Measurements from ENCODE around the gene TMEM131. TPM values are rescaled to one million over a fixed set of nuclear protein-coding genes. Genes with fewer than 3 reads are reported as not detected.
"Not testable (repeated sequence)": the region's sequence is repeated elsewhere in the genome, so short reads cannot be mapped to it uniquely, and the experiment has no call there.

Gene TMEM131
- total RNA-seq, 1 donor, result 30.0 TPM

- not testable (repeated sequence) for H3K79me2 ChIP-seq (ENCODE audit: insufficient read depth, low read length); H3K27me3 ChIP-seq (ENCODE audit: insufficient read depth, low read length); DNase-seq (ENCODE audit: insufficient read length, low spot score, missing footprints); H3K4me2 ChIP-seq (ENCODE audit: insufficient read depth, low read length); H4K20me1 ChIP-seq (ENCODE audit: insufficient read depth, low read length); H3K9me3 ChIP-seq (ENCODE audit: low read depth, low read length); H3K4me1 ChIP-seq (ENCODE audit: insufficient read depth, low read length); H3K36me3 ChIP-seq (ENCODE audit: insufficient read depth, low read length); H3K4me3 ChIP-seq (ENCODE audit: insufficient read depth, low read length); H3K27ac ChIP-seq (ENCODE audit: low read depth, low read length); H2AFZ ChIP-seq (ENCODE audit: low read length)
Measured at GRCh38 chr2:97826266-97826847, 169.4 kb downstream of the TMEM131 start.

GRCh38 chr2:97824011-97824410 lies 171.7 kb downstream of the TMEM131 start:
- H3K27ac ChIP-seq (ENCODE audit: low read depth, low read length); H3K4me3 ChIP-seq (ENCODE audit: insufficient read depth, low read length); H3K4me1 ChIP-seq (ENCODE audit: insufficient read depth, low read length); H3K79me2 ChIP-seq (ENCODE audit: insufficient read depth, low read length); H3K9me3 ChIP-seq (ENCODE audit: low read depth, low read length); DNase-seq (ENCODE audit: insufficient read length, low spot score, missing footprints); H3K36me3 ChIP-seq (ENCODE audit: insufficient read depth, low read length); H3K27me3 ChIP-seq (ENCODE audit: insufficient read depth, low read length); H4K20me1 ChIP-seq (ENCODE audit: insufficient read depth, low read length); H3K4me2 ChIP-seq (ENCODE audit: insufficient read depth, low read length); H2AFZ ChIP-seq (ENCODE audit: low read length): not testable (repeated sequence)

GRCh38 chr2:97821862-97822261 lies 173.9 kb downstream of the TMEM131 start:
- not testable (repeated sequence) for H3K4me1 ChIP-seq (ENCODE audit: insufficient read depth, low read length)

GRCh38 chr2:97819754-97820153 lies 176.0 kb downstream of the TMEM131 start:
- H3K27ac ChIP-seq (ENCODE audit: low read depth, low read length), result no peak overlapping the region
- no peaks in the 10 kb centered on the region for H3K79me2 ChIP-seq (ENCODE audit: insufficient read depth, low read length)
- TF ChIP-seq CTCF (IDR thresholded peaks at IDR 0.05; ENCODE audit: extremely low read depth, low read depth, low read length), result no peak
- H3K4me1 ChIP-seq (ENCODE audit: insufficient read depth, low read length), result no peaks in the 10 kb centered on the region
- no peak overlapping the region for H2AFZ ChIP-seq (ENCODE audit: low read length)
- no peak overlapping the region for H3K4me2 ChIP-seq (ENCODE audit: insufficient read depth, low read length)
- no peaks in the 10 kb centered on the region for H3K9me3 ChIP-seq (ENCODE audit: low read depth, low read length)
- no peak overlapping the region for H3K4me3 ChIP-seq (ENCODE audit: insufficient read depth, low read length)
- peak; percentile 65 for DNase-seq (ENCODE audit: insufficient read length, low spot score, missing footprints)
- H4K20me1 ChIP-seq (ENCODE audit: insufficient read depth, low read length), result no peaks in the 10 kb centered on the region
- H3K36me3 ChIP-seq (ENCODE audit: insufficient read depth, low read length), result peaks cover 15% of the 10 kb centered on the region
- no peaks in the 10 kb centered on the region for H3K27me3 ChIP-seq (ENCODE audit: insufficient read depth, low read length)

More at GRCh38 chr2:97821862-97822261, 173.9 kb downstream of the TMEM131 start:
- H3K79me2 ChIP-seq (ENCODE audit: insufficient read depth, low read length); H3K36me3 ChIP-seq (ENCODE audit: insufficient read depth, low read length); H3K27ac ChIP-seq (ENCODE audit: low read depth, low read length); H3K4me3 ChIP-seq (ENCODE audit: insufficient read depth, low read length); DNase-seq (ENCODE audit: insufficient read length, low spot score, missing footprints); H3K9me3 ChIP-seq (ENCODE audit: low read depth, low read length); H2AFZ ChIP-seq (ENCODE audit: low read length); H4K20me1 ChIP-seq (ENCODE audit: insufficient read depth, low read length); H3K4me2 ChIP-seq (ENCODE audit: insufficient read depth, low read length); H3K27me3 ChIP-seq (ENCODE audit: insufficient read depth, low read length): not testable (repeated sequence)

GRCh38 chr2:97816411-97816810 lies 179.3 kb downstream of the TMEM131 start:
- H3K4me3 ChIP-seq (ENCODE audit: insufficient read depth, low read length), result no peak overlapping the region
- H3K4me1 ChIP-seq (ENCODE audit: insufficient read depth, low read length), result no peaks in the 10 kb centered on the region
- H2AFZ ChIP-seq (ENCODE audit: low read length), result no peak overlapping the region
- no peak overlapping the region for H3K27ac ChIP-seq (ENCODE audit: low read depth, low read length)
- no peaks in the 10 kb centered on the region for H3K9me3 ChIP-seq (ENCODE audit: low read depth, low read length)
- no peak for TF ChIP-seq CTCF (IDR thresholded peaks at IDR 0.05; ENCODE audit: extremely low read depth, low read depth, low read length)
- H3K79me2 ChIP-seq (ENCODE audit: insufficient read depth, low read length), result no peaks in the 10 kb centered on the region
- no peak overlapping the region for H3K4me2 ChIP-seq (ENCODE audit: insufficient read depth, low read length)
- no peaks in the 10 kb centered on the region for H4K20me1 ChIP-seq (ENCODE audit: insufficient read depth, low read length)
- peaks cover 25% of the 10 kb centered on the region for H3K36me3 ChIP-seq (ENCODE audit: insufficient read depth, low read length)
- no peaks in the 10 kb centered on the region for H3K27me3 ChIP-seq (ENCODE audit: insufficient read depth, low read length)
- DNase-seq (ENCODE audit: insufficient read length, low spot score, missing footprints), result no peak

All from osteoblast (primary cell).